Epithelial cell of prostate (primary cell): ENCODE results near the gene DNMBP.
"Not testable (repeated sequence)": the region's sequence is repeated elsewhere in the genome, so short reads cannot be mapped to it uniquely, and the experiment has no call there.

Experiments used
- DNase-seq: peaks from one replicate; pipeline ENCODE4 v3.0.0-alpha.2; 2011; ENCODE audit warnings: low read depth, low spot score
- H3K27ac ChIP-seq: fragments of 450-650 bp; 2 replicates; pipeline ENCODE4 v1.5.1; 2017; ENCODE audit warnings: mild to moderate bottlenecking

The DNMBP gene

DNA sequence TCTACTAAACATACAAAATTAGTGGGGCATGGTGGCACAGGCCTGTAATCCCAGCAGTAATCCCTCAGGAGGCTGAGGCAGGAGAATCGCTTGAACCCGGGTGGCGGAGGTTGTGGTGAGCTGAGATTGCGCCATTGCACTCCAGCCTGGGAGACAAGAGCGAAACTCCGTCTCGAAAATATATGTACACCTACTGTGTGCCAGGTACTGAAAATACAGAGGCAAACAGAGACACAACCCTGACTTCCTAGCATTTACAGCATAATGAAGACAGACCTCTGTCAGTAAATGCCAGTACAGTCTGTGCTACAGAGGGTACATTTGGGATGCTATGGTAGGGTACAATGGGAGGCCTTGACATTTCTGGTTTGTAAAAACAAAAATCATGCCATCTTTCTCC is 160.7 kb downstream of the DNMBP start:
- DNase-seq: no peak
- no peak overlapping the region for H3K27ac ChIP-seq

- no peak overlapping the region for H3K27ac ChIP-seq
- peak; percentile 45 for DNase-seq
These were observed 163.8 kb downstream of the DNMBP start for GRCh38 chr10:99845837-99846382.

- DNase-seq: no peak
- no peak overlapping the region for H3K27ac ChIP-seq
These were observed 165.3 kb downstream of the DNMBP start for GRCh38 chr10:99844433-99844955.

DNA sequence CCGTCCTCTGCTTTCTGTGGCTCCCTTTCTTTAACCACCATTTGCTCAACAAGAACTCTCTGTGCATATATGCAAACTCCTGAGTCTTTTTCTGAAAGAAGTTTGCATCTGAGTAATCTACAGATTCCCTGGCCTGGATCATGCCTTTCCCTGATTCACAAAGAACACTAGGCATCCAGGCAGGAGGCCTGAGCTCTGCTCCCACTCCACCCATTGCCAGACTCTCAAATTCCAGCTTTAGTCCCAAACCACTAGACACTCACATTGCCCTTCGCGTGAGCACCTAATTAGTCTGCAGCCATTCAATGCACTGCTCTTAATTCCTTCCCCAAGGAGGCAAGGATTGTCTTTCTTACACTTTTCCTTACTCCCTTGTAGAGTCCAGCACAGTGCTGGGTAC is 166.4 kb downstream of the DNMBP start:
- no peak for DNase-seq
- H3K27ac ChIP-seq: no peak overlapping the region

DNA sequence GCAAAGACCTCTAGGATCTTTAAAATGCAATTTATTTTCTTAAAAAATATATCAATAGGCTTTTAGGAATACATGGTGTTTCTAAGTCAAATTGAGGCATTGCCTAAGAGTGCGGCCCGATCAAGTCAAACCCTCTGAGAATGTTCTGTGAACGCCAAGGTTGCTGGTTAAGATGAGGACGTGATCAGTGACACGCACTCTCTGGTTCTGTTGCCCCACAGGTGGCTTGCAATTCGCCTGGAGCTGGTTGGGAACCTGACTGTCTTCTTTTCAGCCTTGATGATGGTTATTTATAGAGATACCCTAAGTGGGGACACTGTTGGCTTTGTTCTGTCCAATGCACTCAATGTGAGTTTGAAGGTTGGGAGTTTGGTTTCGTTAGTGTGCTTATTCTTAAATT is 168.0 kb downstream of the DNMBP start:
- H3K27ac ChIP-seq: no peak overlapping the region
- no peak for DNase-seq

DNA sequence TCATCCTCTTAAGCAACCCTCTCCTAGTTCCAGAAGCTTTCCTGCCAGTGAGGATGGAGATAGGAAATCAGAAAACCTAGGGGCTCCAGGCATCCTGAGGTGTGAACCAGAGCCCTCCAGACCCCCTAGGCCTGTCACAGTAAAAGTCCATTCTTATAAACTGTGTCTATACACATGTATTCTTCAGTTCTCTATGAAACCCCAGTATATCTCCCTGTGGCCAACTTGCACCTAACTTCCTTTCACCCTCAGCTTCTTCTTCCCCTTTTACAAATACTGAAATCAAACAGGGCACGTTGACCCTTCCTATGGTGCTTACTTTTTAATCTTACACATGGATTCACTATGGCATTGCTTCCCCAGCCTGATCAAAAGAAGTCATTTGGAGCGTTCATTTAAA is 168.9 kb downstream of the DNMBP start:
- H3K27ac ChIP-seq, DNase-seq: not testable (repeated sequence)

GRCh38 chr10:99836711-99837110 is 173.0 kb downstream of the DNMBP start:
- DNase-seq: no peak
- H3K27ac ChIP-seq: no peak overlapping the region

GRCh38 chr10:99835947-99836346 is 173.8 kb downstream of the DNMBP start:
- no peak for DNase-seq
- H3K27ac ChIP-seq: no peak overlapping the region

DNA sequence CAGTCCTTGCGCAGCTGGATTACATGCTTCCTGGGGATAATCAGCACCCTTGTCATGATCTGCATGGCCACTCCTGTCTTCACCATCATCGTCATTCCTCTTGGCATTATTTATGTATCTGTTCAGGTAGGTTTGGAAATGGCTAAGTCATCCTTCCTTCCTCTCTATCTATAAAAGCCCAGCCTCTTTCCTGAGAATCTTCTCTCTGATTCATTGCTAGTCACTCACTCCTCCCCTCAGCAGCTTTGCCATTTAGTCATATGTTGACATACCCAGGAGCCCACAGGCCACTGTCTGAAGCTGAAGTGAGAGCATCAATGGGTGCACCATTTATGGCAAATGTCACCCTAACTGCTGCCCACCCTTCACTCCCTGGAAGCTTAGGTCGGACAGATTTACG is 175.3 kb downstream of the DNMBP start:
- peak; percentile 84 for DNase-seq
- H3K27ac ChIP-seq: peak overlapping the region; percentile 86

GRCh38 chr10:99832439-99832838 is 177.3 kb downstream of the DNMBP start:
- H3K27ac ChIP-seq: no peak overlapping the region
- DNase-seq: no peak

DNA sequence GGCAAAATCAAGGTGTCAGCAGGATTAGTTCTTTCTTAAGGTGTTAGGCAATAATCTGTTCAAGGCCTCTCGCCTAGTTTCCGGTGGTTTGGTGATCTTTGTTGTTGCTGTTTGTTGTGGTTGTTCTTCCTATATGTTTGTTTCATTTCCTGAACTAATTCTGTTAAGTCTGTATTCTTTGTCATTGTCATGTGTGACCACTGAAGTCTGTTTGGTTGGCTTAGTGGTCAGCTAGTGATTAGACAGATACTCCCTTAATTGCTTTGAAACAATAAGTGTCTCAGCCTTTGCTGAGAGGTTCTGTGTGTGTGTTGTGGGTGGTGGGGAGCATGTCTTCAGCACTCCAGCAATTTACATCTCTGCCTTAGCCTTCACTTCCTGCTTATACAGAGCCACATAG is 181.3 kb downstream of the DNMBP start:
- H3K27ac ChIP-seq: no peak overlapping the region
- no peak for DNase-seq

GRCh38 chr10:99827936-99828335 is 181.8 kb downstream of the DNMBP start:
- H3K27ac ChIP-seq: no peak overlapping the region
- DNase-seq: no peak
